NCI-H226 (cell line): ENCODE data around the gene MEGF11.

Experiments used
- DNase-seq: peaks from one replicate; pipeline ENCODE4 v3.0.0-alpha.2; 2015

The MEGF11 gene

DNA sequence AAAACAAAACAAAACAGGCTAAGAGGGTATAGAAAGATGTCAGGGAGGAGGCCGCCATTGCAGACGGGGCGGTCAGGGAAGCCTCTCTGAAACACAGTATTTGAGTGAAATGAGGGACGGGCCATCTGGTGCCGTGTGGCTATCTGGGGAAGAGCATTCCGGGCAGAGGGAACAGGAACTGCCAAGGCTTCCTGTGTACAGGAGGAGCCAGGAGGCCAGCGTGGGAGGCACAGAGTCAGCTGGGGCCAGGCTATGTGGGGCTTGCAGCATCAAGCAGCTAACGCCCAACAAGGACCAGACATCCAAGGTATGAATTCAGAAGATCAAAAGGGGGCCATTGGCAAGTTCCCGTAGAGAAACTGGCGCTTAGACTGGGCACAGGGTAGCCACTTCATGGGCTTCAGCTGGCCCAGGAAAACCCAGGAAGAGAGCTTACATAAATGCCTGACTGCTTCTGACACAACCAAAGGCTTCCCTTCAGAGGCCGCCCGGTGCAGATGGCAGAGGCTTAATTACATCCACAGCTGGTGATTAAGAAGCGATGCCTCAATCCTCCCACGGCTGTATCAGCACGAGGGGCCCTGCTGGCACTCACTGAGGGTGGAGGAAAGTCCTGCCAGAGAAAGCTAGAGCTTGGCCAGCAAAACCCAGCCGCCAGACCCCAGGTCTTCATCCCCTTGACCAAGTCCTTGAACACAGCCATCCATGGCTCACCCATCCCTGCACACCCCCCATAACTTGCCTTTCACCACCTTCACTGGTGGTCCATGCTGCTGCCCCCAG lies 144.9 kb downstream of the MEGF11 start:
- DNase-seq, result no peak

GRCh38 chr15:66107070-66107469 lies 146.5 kb downstream of the MEGF11 start:
- no peak for DNase-seq

DNA sequence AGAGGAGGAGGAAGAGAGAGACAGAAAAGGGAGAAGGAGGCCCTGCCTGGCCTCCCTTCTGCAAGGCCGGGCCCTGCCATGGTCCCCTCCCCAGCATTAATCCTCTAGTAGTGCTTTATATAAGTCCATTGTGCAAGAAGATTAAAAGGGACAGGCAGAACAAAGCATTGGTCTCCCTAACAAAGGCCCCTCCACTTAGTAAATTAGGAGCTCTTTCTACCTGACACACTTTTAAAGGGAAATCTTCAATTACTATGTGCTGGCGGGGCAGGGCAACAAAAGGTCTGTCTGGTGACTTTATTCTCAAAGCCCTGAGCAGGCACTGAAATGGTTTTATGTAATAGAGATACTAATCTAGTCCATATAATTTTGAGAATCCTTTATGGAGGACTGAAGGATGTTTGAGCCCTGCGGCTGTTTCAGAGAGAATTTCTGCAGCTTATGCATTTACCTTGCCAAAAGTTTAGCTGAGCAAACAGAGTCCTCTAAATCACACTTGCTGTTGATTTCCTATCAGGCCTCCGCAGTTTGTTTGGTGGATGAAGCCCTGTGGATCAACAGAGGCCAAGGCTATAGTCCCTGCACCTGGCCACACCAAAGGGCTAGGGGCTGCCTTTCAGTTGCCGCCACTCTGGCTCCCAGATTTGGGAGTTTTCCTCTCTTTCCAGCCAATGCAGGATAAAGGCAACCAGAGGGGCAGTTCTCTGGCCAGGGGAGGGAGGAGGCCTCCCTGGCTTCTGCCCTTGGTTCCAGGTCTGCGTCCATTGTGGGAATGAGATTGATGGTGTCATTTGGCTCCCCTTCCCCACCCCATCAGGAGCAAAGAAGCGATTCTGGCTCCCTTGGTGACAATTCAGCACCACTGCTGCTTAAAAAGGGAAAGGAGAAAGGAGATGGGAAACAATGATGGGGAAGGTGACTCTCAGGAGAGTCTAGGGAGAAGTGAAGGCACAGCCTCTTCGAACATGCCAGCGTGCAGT lies 148.0 kb downstream of the MEGF11 start:
- no peak for DNase-seq

GRCh38 chr15:66103293-66103590 lies 150.3 kb downstream of the MEGF11 start:
- no peak for DNase-seq

DNA sequence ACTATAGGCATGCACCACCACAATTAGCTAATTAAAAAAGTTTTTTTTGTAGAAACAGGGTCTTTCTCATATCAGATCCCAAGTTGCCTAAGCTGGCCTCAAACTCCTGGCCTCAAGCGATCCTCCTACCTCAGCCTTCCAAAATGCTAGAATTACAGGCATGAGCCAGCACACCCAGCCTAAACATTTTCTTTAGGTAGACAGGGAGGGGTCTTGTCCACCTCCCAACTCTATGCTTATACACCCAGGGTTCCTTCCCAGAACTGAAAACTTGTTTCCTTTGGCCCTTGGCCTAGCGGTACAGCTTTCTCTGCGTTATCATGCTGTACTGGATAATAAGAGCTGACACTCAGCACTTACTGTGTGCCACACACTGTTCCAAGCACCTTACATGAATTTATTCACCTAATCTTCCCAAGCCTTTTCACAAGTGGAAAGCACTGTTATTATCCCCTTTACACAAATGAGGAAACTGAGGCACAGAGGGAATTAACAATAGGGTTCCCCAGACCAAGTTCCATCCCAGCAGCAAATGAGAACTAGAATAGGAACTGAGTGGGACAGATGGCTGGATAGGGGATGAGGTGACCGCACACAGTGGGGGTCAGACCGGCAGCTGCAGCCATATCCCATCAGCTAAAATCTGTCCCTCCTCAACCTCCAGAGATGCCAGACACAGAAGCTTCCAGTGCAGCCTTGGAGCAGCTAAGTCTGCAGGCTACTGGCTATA lies 150.8 kb downstream of the MEGF11 start:
- no peak for DNase-seq

DNA sequence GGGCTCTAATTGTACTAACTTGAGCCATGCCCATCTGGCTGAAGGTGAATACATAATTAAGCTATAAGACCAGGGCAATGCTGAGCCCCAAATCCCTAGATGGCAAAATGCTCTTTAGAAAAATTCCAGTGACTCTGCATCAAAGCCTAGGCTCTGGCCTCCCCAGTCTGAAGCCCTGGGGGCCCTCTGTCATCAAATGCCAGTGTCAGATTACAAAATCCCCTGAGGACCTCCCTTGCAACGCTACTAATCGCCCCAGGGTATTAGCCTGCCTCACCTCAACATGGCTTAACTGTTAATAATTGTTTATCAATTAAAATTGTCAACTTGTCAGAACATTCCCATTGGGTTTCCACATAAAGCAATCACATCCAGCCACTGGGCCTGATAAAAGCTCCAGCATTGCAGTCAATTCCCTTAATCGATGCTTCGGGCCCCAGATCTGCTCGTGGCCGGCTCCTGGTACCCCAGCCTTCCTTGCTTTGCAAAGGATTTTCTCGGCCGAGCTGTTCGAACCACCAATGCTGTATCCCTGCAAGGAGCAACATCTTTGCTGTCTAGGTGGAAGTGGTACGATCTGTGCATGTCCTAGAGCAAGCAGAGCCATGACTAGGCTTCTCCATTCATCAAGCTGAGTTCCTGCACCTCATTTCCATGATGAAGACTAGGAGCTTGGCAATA lies 151.7 kb downstream of the MEGF11 start:
- DNase-seq, result no peak

DNA sequence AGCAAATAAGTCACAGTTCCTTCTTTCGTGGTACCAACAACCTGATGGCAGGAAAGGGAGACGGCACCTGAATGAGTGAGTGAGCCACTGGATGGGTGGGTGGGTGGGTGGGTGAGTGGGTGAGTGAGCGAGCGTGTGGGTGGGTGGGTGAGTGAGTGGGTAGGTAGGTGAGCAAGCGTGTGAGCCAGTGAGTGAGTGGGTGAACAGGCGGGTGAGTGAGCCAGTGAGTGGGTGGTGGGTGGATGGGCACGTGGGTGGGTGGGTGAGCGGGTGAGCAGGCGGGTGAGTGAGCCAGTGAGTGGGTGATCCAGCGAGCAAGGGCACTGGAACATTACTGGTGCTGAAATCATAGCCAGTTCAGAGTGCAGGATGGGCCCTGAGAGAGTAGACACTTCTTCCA lies 152.8 kb downstream of the MEGF11 start:
- no peak for DNase-seq

DNA sequence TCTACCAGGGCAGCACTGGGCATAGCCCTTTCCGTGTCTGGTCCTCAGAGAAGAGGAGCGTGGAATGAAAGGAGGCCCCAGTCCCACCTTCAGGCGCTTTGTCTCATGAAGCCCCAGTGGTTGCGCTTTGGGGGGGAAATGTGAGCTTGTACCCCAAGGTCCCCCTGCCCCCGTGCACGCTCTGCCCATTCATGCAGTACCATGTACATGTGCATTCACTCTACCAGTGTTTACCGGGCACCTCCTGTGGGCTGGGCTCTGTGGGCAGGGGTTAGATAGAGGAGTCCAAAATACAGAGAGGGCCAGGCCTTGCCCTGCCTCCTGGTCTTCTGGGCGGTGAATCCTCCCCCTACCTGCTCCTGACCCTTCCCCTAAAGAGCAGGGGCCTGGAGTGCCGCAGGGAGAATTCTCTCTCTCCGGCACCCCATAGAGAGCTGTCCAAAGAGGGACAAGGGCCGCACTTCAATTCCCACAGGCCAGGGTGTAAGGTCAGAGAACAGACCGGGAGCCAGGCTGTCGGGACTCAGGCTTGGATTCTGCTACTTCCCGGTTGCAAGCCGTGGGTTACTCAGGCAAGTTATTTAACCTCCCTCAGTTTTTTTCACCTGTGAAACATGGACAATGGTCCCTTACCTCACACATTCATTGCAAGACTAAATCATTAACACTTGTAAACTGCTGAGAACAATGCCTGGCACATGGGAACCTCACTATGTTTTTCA lies 153.4 kb downstream of the MEGF11 start:
- DNase-seq, result no peak

- DNase-seq, result no peak
These were observed 155.6 kb downstream of the MEGF11 start for GRCh38 chr15:66098022-66098363.

- no peak for DNase-seq
These were observed 156.2 kb downstream of the MEGF11 start for GRCh38 chr15:66097151-66098021.

GRCh38 chr15:66096688-66097058 lies 156.9 kb downstream of the MEGF11 start:
- DNase-seq, result no peak

- no peak for DNase-seq
These were observed 157.5 kb downstream of the MEGF11 start for GRCh38 chr15:66095871-66096687.

DNA sequence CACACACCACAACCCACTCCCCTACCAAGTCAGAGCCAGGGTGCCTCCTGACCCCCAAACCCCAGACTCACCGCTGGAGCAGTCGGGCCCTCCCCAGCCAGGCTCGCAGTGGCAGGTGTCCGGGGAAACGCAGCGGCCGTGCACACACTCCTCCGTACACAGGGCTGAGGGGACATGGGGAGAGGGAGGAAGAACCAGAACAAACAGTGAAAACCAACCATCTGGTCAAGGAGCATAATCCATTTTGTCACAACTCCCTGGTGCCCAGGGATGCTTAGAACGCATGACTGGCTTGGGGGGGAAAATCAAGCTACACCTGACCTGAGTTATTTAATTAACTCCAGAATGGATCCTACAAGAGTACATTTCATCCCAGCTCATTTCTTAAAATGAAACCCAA lies 159.2 kb downstream of the MEGF11 start:
- no peak for DNase-seq

- DNase-seq, result no peak
These were observed 161.2 kb downstream of the MEGF11 start for GRCh38 chr15:66092053-66093016.

DNA sequence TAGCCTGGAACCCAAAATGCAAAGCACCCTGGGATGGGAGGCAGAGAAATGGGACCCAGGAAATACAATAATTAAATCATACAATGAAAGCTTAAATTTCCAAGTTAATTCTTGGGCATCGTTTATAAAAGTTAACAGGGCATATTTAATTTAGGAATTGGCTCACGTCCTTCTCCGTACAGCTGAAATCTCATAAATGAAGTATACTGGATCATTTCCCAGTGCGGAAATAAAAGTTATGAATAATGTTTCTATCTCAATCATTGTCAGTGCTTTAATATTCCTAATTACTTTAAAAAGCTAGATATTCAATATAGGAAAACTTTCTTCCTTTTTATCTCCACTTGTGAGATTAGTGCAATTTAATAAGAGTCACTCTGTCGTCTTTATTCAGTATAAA lies 164.0 kb downstream of the MEGF11 start:
- DNase-seq, result no peak

DNA sequence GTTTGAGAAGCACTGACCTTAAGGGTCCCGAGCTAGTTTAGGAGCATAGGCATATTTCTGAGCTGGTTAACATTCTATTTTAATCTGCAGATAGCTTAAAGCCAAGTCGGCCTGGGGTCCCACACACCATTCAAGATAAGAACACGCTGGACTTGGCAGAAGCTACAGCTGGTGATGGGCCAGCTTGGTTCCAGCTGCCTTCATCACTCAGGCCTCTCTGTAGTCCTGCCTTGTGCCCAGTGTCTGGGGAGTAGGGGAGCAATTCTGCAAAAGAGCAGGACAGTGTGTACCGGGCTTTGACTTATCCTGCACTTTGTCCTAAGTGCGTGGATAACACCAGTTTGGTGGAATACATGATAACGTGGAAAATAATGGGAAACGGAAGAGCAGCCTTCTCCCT lies 164.5 kb downstream of the MEGF11 start:
- no peak for DNase-seq

DNA sequence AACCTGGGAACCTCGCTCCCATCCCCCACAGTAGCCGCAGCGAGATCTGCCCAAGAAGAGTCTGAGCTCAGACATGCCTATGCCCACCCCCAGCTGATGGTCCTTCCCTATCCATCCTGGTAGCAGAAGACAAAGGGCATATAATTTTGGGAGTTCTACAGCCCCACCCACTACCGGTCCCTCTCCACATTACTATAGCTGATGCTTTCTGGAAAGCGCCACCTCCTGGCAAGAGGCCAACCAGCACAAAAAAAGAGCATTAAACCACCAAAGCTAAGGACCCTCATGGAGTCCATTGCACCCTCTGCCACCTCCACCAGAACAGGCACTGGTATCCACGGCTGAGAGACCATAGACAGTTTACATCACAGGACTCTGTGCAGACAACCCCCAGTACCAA lies 168.4 kb downstream of the MEGF11 start:
- no peak for DNase-seq

DNA sequence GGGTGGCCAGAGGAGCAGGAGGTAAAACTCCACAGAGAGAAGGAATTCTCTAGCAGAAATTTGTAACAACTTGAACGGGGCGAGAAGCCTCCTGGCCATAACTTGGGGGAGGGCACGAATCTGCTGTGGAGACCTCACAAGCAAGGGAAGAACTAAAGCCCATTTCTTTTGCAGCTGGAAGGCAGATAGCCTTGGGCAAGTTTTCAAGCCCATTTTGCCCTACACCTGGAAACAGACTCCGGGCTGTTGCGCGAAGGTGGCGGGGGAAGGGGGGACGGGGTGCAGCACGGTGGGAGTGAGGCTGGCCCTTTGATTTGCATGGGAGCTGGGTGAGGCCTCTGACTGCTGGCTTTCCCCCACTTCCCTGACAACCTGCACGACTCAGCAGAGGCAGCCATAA lies 168.8 kb downstream of the MEGF11 start:
- no peak for DNase-seq

DNA sequence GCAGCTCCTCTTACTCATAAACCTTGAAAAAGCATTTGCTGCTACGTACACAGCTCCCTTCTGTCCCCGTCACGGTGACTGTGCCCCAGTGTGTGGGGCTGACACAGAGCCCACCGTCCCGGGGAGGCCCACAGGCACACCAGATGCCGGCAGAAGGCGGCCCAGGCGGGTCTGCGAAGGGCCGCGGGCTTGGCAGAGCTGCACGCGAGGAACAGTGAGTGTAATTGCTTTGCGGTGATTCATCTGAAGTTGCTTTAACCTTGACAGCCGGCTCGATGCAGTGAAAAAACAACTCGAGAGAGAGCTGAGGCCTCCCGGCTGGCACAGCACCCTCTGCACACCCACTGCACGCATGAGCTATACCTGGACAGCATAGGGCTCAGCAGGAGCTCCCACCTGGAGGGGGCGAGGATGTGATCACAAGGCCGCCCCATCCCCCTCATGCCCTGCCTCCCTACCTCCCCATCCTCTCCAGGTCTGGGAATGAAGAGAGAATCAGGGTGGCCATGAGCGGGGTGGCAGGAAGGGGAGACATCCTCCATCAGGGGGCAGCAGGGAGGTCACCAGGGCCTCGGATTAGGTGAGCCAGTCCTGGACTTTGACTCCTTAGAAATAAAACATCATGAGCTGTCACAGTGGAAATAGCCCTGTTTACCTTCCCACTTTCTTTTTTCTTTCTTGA lies 172.7 kb downstream of the MEGF11 start:
- DNase-seq, result peak; percentile 90
